GM18868 (cell line): ENCODE data around the gene LIF.
"Not testable (repeated sequence)": the region's sequence is repeated elsewhere in the genome, so short reads cannot be mapped to it uniquely, and the experiment has no call there.

Experiments used
- ATAC-seq: cut with Tn5 transposase; IDR thresholded peaks from one replicate; pipeline ENCODE4 v1.9.1; 2021; ENCODE audit warnings: mild to moderate bottlenecking, moderate library complexity; ENCODE audit not compliant: unreplicated experiment

Gene LIF

GRCh38 chr22:30211124-30211820 is 35.3 kb downstream of the LIF start:
- ATAC-seq = no peak

GRCh38 chr22:30210235-30210909 is 36.2 kb downstream of the LIF start:
- no peak for ATAC-seq

GRCh38 chr22:30209642-30210041 is 36.9 kb downstream of the LIF start:
- no peak for ATAC-seq

GRCh38 chr22:30208631-30209603 is 37.6 kb downstream of the LIF start:
- ATAC-seq = no peak

GRCh38 chr22:30206944-30207343 is 39.6 kb downstream of the LIF start:
- ATAC-seq = no peak

- no peak for ATAC-seq
Measured at GRCh38 chr22:30205281-30206115, 41.1 kb downstream of the LIF start.

- no peak for ATAC-seq
Measured at GRCh38 chr22:30204742-30205111, 41.8 kb downstream of the LIF start.

GRCh38 chr22:30204015-30204741 is 42.4 kb downstream of the LIF start:
- ATAC-seq = no peak

GRCh38 chr22:30202531-30203006 is 44.0 kb downstream of the LIF start:
- no peak for ATAC-seq

GRCh38 chr22:30201945-30202344 is 44.6 kb downstream of the LIF start:
- no peak for ATAC-seq

GRCh38 chr22:30200905-30201304 is 45.7 kb downstream of the LIF start:
- ATAC-seq = not testable (repeated sequence)

GRCh38 chr22:30198921-30199320 is 47.6 kb downstream of the LIF start:
- ATAC-seq = no peak

GRCh38 chr22:30198152-30198825 is 48.3 kb downstream of the LIF start:
- no peak for ATAC-seq

GRCh38 chr22:30197389-30197788 is 49.2 kb downstream of the LIF start:
- no peak for ATAC-seq

- no peak for ATAC-seq
Measured at GRCh38 chr22:30196880-30197336, 49.7 kb downstream of the LIF start.

GRCh38 chr22:30196141-30196879 is 50.2 kb downstream of the LIF start:
- no peak for ATAC-seq

GRCh38 chr22:30195245-30196140 is 51.1 kb downstream of the LIF start:
- no peak for ATAC-seq
